ENCODE results near the gene ARL14EP.

Gene ARL14EP

DNA sequence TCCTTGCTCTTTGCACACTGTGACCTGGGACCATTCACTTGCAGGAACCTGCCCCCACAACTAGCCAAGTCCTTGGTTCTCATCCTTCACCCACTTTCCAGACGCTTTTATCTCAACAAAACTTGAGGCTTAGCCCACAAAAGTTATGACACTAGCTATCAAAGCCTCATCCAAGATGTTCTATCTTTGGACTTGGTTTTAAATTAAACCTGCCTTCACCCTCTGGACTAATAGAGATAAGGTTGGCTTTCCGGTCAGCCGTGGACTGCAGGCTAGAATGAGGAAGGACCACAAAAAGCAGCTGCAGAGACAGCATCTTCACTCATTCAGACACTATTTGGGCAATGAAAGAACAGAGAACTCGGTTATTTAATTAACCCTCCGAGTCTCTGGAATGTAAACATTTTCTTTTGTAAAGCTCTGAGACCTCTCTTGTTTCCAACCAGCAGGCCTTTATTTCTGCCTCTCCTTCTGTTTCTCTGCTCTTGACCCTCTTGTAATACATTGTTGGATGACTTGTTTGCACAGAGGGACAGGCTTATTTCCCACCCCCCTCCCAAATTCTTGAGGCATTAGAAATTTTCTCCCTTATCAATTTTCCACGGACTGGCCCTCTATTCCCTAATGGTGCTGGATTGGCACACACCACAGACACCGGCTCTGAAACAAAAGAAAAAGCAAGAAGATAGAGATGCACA lies 41.4 kb downstream of the ARL14EP start:
- no peak overlapping the region for H3K4me3 ChIP-seq (ENCODE audit: low read depth, low read length)
- DNase-seq (ENCODE audit: low read depth): no peak
- TF ChIP-seq, protein P1, sequence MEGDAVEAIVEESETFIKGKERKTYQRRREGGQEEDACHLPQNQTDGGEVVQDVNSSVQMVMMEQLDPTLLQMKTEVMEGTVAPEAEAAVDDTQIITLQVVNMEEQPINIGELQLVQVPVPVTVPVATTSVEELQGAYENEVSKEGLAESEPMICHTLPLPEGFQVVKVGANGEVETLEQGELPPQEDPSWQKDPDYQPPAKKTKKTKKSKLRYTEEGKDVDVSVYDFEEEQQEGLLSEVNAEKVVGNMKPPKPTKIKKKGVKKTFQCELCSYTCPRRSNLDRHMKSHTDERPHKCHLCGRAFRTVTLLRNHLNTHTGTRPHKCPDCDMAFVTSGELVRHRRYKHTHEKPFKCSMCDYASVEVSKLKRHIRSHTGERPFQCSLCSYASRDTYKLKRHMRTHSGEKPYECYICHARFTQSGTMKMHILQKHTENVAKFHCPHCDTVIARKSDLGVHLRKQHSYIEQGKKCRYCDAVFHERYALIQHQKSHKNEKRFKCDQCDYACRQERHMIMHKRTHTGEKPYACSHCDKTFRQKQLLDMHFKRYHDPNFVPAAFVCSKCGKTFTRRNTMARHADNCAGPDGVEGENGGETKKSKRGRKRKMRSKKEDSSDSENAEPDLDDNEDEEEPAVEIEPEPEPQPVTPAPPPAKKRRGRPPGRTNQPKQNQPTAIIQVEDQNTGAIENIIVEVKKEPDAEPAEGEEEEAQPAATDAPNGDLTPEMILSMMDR (IDR thresholded peaks at IDR 0.05; ENCODE audit: low read depth, low read length, missing control alignments): no peak
- in situ Hi-C loops (cut with HindIII; ENCODE audit: low sequenced_read_pairs): no loop called here

- no peak for DNase-seq (ENCODE audit: low read depth)
- H3K4me3 ChIP-seq (ENCODE audit: low read depth, low read length): no peak overlapping the region
- in situ Hi-C loops (cut with HindIII; ENCODE audit: low sequenced_read_pairs): no loop called here
- TF ChIP-seq, protein P1 (IDR thresholded peaks at IDR 0.05; ENCODE audit: low read depth, low read length, missing control alignments): no peak
These were observed 42.1 kb downstream of the ARL14EP start for GRCh38 chr11:30364837-30365482.

DNA sequence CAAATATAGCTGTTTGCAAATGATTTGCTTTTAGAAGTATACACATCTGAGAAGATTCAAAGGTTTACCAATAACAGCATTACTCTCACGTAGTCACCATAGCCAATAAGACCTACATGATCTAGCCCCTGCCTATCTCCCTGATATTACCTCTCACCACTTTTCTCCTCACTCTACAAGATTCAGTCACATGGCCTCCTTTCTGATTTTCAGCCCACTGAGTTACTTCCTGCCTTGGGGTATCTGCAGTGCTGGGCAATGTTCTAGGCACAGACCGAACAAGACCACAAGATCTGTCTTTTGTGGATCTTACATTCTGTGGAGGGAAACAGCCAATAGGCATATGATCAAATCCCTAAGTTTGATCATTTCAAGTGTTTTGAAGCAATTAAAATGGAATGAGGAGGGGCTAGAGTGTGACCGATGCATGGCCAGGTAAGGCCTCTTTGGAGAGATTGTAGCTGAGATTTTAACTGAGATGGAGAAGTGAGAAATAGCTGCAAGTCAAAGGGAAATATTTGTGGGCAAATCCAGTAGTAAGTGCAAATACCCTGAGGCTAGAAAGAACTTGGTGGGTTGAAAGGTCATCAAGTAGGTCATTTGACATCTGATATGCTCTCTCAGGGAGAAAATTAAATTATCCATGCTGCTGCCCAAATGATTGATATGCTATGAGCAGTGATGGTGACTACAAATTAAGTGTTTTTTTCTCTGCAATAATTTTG lies 43.1 kb downstream of the ARL14EP start:
- TF ChIP-seq, protein P1 (IDR thresholded peaks at IDR 0.05; ENCODE audit: low read depth, low read length, missing control alignments): no peak
- DNase-seq (ENCODE audit: low read depth): no peak
- in situ Hi-C loops (cut with HindIII; ENCODE audit: low sequenced_read_pairs): no loop called here
- H3K4me3 ChIP-seq (ENCODE audit: low read depth, low read length): no peak overlapping the region

DNA sequence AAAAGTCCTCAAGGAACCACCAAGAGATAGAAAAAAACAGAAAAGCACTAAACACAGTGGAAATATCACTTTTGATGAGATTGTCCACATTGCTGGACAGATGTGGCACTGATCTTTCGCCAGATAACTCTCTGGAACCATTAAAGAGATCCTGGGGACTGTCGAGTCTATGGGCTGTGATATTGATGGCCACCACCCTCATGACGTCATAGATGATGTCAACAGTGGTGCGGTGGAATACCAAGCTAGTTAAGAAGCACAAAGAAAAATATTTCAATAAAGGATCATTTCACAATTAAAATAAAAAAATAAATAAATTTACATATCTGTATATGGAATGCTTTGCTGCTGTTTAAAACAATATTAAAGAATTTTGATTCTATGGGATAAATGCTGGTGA lies 45.5 kb downstream of the ARL14EP start:
- no peak for DNase-seq (ENCODE audit: low read depth)
- no peak overlapping the region for H3K4me3 ChIP-seq (ENCODE audit: low read depth, low read length)
- in situ Hi-C loops (cut with HindIII; ENCODE audit: low sequenced_read_pairs): no loop called here
- TF ChIP-seq, protein P1 (IDR thresholded peaks at IDR 0.05; ENCODE audit: low read depth, low read length, missing control alignments): no peak

GRCh38 chr11:30370164-30370563 lies 47.3 kb downstream of the ARL14EP start:
- DNase-seq (ENCODE audit: low read depth): no peak
- TF ChIP-seq, protein P1 (IDR thresholded peaks at IDR 0.05; ENCODE audit: low read depth, low read length, missing control alignments): no peak
- H3K4me3 ChIP-seq (ENCODE audit: low read depth, low read length): no peak overlapping the region
- in situ Hi-C loops (cut with HindIII; ENCODE audit: low sequenced_read_pairs): no loop called here

GRCh38 chr11:30377347-30377746 lies 54.4 kb downstream of the ARL14EP start:
- no peak for DNase-seq (ENCODE audit: low read depth)
- in situ Hi-C loops (cut with HindIII; ENCODE audit: low sequenced_read_pairs): no loop called here
- no peak overlapping the region for H3K4me3 ChIP-seq (ENCODE audit: low read depth, low read length)
- TF ChIP-seq, protein P1 (IDR thresholded peaks at IDR 0.05; ENCODE audit: low read depth, low read length, missing control alignments): no peak

Measured in astrocyte of the cerebellum (primary cell).